Glomerular visceral epithelial cell (primary cell): ENCODE results near the gene ZRANB2.

ENCODE experiments used
- DNase-seq: peaks from one replicate; pipeline ENCODE4 v3.0.0-alpha.2; 2016; ENCODE audit errors: extremely low spot score

Gene ZRANB2

GRCh38 chr1:71068325-71069240 lies 12.3 kb downstream of the ZRANB2 start:
- no peak for DNase-seq

- no peak for DNase-seq
Measured at GRCh38 chr1:71054791-71055190, 26.0 kb downstream of the ZRANB2 start.

GRCh38 chr1:71054281-71054731 lies 26.5 kb downstream of the ZRANB2 start:
- peak; percentile 2 for DNase-seq

GRCh38 chr1:71053758-71054157 lies 27.1 kb downstream of the ZRANB2 start:
- no peak for DNase-seq

- no peak for DNase-seq
Measured at GRCh38 chr1:71053146-71053545, 27.7 kb downstream of the ZRANB2 start.

- peak; percentile 68 for DNase-seq
Measured at GRCh38 chr1:71049951-71050598, 30.8 kb downstream of the ZRANB2 start.

GRCh38 chr1:71047635-71048607 lies 32.9 kb downstream of the ZRANB2 start, which contains the start of gene PTGER3:
PTGER3 (minus strand) TSS chr1:71047816; CDS start chr1:71047577, 239 bp downstream.
- DNase-seq: peak; percentile 38

GRCh38 chr1:71046891-71047634 lies 33.8 kb downstream of the ZRANB2 start:
- peak; percentile 4 for DNase-seq

- no peak for DNase-seq
Measured at GRCh38 chr1:71045463-71046028, 35.3 kb downstream of the ZRANB2 start.

GRCh38 chr1:71044833-71045232 lies 36.0 kb downstream of the ZRANB2 start:
- no peak for DNase-seq

- DNase-seq: no peak
Measured at GRCh38 chr1:71043065-71043464, 37.8 kb downstream of the ZRANB2 start.

GRCh38 chr1:71041806-71042205 lies 39.0 kb downstream of the ZRANB2 start:
- no peak for DNase-seq

GRCh38 chr1:71039661-71040262 lies 41.1 kb downstream of the ZRANB2 start:
- DNase-seq: no peak

GRCh38 chr1:71038942-71039341 lies 41.9 kb downstream of the ZRANB2 start:
- no peak for DNase-seq

GRCh38 chr1:71037829-71038620 lies 42.8 kb downstream of the ZRANB2 start:
- DNase-seq: no peak

GRCh38 chr1:71037066-71037465 lies 43.8 kb downstream of the ZRANB2 start:
- no peak for DNase-seq

- DNase-seq: no peak
Measured at GRCh38 chr1:71033136-71033535, 47.7 kb downstream of the ZRANB2 start.

GRCh38 chr1:71031426-71031825 lies 49.4 kb downstream of the ZRANB2 start:
- no peak for DNase-seq

- no peak for DNase-seq
Measured at GRCh38 chr1:71030026-71030425, 50.8 kb downstream of the ZRANB2 start.
